Caco-2 (cell line): ENCODE results near the gene SH2D2A. TPM values are rescaled to one million over a fixed set of nuclear protein-coding genes. Genes with fewer than 3 reads are reported as not detected.

Experiments used
- BruUV-seq: library from RNA; stranded (reverse); fragments of 400-500 nt; replicated peaks from 2 replicates; lab custom pipeline; 2021; lab: Mats Ljungman, UMichigan
- CTCF ChIA-PET: fragments of 300-600 bp; sonication (Branson Sonifier 250); formaldehyde crosslinking; loops from one replicate; lab custom pipeline; 2022; ENCODE audit warnings: antibody characterized with exemption; lab: Charles Lee
- POLR2A ChIA-PET: fragments of 300-600 bp; sonication (Branson Sonifier 250); formaldehyde crosslinking; loops from one replicate; lab custom pipeline; 2022; ENCODE audit warnings: antibody characterized with exemption; lab: Charles Lee
- DNase-seq, 2 experiments: peaks; one replicate each; pipeline versions ENCODE4 v3.0.0 to v3.0.0-alpha.2; 2020 to 2022
- H3K27me3 ChIP-seq: replicated peaks from 2 replicates; pipeline ENCODE4 v1.6.0; 2011; ENCODE audit warnings: low read length; ENCODE audit not compliant: control insufficient read depth, insufficient read depth
- H3K36me3 ChIP-seq: 2 replicates; pipeline ENCODE4 v1.5.1; 2011; ENCODE audit warnings: low read length; ENCODE audit not compliant: control insufficient read depth, insufficient read depth
- H3K4me1 ChIP-seq: fragments of 250-450 bp; sonication (Bioruptor Pico); 2 replicates; pipeline ENCODE4 v1.5.1; 2020; ENCODE audit warnings: mild to moderate bottlenecking
- H3K4me3 ChIP-seq: 2 replicates; pipeline ENCODE4 v1.5.1; 2011; ENCODE audit warnings: low read depth, mild to moderate bottlenecking, control low read depth, low read length
- H3K9me3 ChIP-seq: fragments of 250-450 bp; sonication (Bioruptor Pico); 2 replicates; pipeline ENCODE4 v1.5.1; 2020; ENCODE audit warnings: mild to moderate bottlenecking, moderate library complexity
- H3K27ac Mint-ChIP-seq: one replicate; pipeline ENCODE4 v1.8.0; 2022; ENCODE audit warnings: mixed read lengths; ENCODE audit not compliant: unreplicated experiment
- H3K27me3 Mint-ChIP-seq: one replicate; pipeline ENCODE4 v1.8.0; 2022; ENCODE audit warnings: mixed read lengths; ENCODE audit not compliant: insufficient read depth, unreplicated experiment
- H3K36me3 Mint-ChIP-seq: one replicate; pipeline ENCODE4 v1.8.0; 2022; ENCODE audit warnings: mild to moderate bottlenecking, mixed read lengths; ENCODE audit not compliant: insufficient read depth, unreplicated experiment
- H3K4me1 Mint-ChIP-seq: one replicate; pipeline ENCODE4 v1.8.0; 2022; ENCODE audit warnings: low read depth, mixed read lengths; ENCODE audit not compliant: unreplicated experiment
- H3K4me3 Mint-ChIP-seq: one replicate; pipeline ENCODE4 v1.8.0; 2022; ENCODE audit warnings: mild to moderate bottlenecking, moderate library complexity, mixed read lengths; ENCODE audit not compliant: unreplicated experiment
- H3K9me3 Mint-ChIP-seq: one replicate; pipeline ENCODE4 v1.8.0; 2022; ENCODE audit warnings: mixed read lengths; ENCODE audit not compliant: unreplicated experiment
- intact Hi-C: fragments of 100-400 bp; cut with micrococcal nuclease; formaldehyde crosslinking; loops from one replicate; pipeline ENCODE4 v1.10.0; 2022; ENCODE audit not compliant: unreplicated experiment
- total RNA-seq: library from RNA; stranded (reverse); gene quantifications from 2 replicates; pipeline ENCODE4 v1.2.3, GENCODE V29; 2022
- TF ChIP-seq, protein P1 (sequence below), 2 experiments: fragments of 200-600 bp in 1 of 2; IDR thresholded peaks; 1 replicate in 1 of 2; 2 replicates in 1 of 2; pipeline versions ENCODE4 v1.5.1 to v1.8.0; 2011 to 2022; ENCODE audit warnings: antibody characterized with exemption in 1 of 2, control low read depth in 1 of 2, inconsistent platforms in 1 of 2, low read depth in 1 of 2, low read length in 1 of 2, mild to moderate bottlenecking in 1 of 2, moderate library complexity in 1 of 2; ENCODE audit not compliant: insufficient read depth in 1 of 2, severe bottlenecking in 1 of 2, unreplicated experiment in 1 of 2

Gene SH2D2A
- total RNA-seq, 1 experiment from 2014 or later, result 5.5 TPM

DNA sequence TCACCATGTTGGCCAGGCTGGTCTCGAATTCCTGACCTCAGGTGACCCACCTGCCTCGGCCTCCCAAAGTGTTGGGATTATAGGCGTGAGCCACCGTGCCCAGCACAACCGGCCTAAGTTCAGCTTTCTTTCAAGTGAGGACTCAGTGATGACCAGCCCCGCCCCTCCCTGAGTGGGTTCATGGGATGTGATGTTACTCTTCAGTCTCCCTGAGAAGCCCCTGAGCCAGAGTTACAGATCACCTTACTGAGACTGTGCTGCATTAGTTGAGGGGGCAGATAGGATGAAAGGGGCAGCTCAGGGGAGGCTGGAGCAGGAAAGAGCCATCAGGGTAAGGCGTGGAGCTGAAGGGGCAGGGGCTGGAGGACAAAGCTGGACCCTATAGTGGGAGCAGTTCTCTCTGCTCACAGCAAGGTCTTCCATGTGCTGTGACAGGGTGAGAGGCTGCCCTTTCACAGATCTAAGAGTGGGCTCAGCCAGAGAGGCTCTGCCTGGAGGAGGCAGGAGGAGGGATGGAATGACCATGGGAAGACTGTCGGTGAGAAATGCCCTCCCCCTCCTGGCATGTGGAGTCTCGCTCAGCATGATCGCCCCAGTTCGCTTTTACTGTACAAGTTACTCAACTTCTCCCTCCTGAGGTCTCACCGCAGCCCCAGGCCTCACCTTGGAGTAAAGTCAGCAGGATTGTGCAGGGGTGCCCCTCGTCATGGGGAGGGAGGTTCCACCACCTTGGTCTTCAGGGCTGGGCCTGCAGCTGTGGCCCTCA, 13.4 kb downstream of the SH2D2A start:
- no peaks in the 10 kb centered on the region for H3K4me1 Mint-ChIP-seq
- no peak overlapping the region for H3K4me3 Mint-ChIP-seq
- no peaks in the 10 kb centered on the region for H3K9me3 Mint-ChIP-seq
- POLR2A ChIA-PET, result no interaction called here
- no peaks in the 10 kb centered on the region for H3K9me3 ChIP-seq
- BruUV-seq, result no TSS peak
- H3K4me1 ChIP-seq, result no peaks in the 10 kb centered on the region
- no peaks in the 10 kb centered on the region for H3K27me3 Mint-ChIP-seq
- intact Hi-C loops, result no loop called here
- TF ChIP-seq, protein P1, sequence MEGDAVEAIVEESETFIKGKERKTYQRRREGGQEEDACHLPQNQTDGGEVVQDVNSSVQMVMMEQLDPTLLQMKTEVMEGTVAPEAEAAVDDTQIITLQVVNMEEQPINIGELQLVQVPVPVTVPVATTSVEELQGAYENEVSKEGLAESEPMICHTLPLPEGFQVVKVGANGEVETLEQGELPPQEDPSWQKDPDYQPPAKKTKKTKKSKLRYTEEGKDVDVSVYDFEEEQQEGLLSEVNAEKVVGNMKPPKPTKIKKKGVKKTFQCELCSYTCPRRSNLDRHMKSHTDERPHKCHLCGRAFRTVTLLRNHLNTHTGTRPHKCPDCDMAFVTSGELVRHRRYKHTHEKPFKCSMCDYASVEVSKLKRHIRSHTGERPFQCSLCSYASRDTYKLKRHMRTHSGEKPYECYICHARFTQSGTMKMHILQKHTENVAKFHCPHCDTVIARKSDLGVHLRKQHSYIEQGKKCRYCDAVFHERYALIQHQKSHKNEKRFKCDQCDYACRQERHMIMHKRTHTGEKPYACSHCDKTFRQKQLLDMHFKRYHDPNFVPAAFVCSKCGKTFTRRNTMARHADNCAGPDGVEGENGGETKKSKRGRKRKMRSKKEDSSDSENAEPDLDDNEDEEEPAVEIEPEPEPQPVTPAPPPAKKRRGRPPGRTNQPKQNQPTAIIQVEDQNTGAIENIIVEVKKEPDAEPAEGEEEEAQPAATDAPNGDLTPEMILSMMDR (IDR thresholded peaks at IDR 0.05; ENCODE audit: insufficient read depth in 1 of 2, low read depth in 1 of 2, low read length in 1 of 2, severe bottlenecking in 1 of 2, unreplicated experiment in 1 of 2), result no peak
- CTCF ChIA-PET, result interaction anchor here (1.6 to 3.0 kb wide), 2 partner anchors 11 to 56 kb away, joined by 6 to 10 read pairs; no protein-coding TSS in a partner anchor
- no peak overlapping the region for H3K27ac Mint-ChIP-seq
- no peak for DNase-seq
- peaks cover 5% of the 10 kb centered on the region for H3K36me3 ChIP-seq
- H3K4me3 ChIP-seq, result no peak overlapping the region
- peaks cover 41% of the 10 kb centered on the region for H3K36me3 Mint-ChIP-seq
- no peaks in the 10 kb centered on the region for H3K27me3 ChIP-seq

DNA sequence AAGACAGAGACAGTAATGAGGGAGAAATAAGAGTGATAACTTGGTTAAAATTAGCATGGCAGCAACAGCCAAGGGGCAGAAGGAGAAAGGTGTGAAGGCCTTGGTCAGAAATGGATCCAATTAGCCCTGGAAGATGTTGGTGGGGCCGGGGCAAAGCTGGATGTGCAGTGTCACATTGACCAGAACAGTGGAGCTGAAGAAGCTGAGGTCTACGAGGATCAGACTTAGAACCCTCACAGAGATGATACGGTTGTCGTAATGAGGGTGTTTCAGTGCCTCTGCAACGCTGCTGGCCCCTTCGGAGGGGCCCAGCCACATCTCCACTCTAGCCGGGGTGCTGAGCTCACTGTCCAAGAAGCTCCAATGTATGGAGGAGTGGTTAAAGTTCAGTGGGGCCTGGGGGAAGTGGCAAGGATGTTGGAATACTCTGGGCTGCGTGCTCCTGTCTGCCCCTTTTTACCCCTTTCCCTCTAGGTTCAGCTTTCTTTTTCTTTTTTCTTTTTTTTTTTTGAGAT, 14.2 kb downstream of the SH2D2A start:
- Mint-ChIP-seq H3K36me3 (peaks cover 49% of the 10 kb centered on the region), H3K4me1 (no peaks in the 10 kb centered on the region), H3K9me3 (no peaks in the 10 kb centered on the region), H3K4me3 (no peak overlapping the region), H3K27ac (peak overlapping the region; percentile 16), H3K27me3 (no peaks in the 10 kb centered on the region)
- ChIA-PET POLR2A (no interaction called here), CTCF (interaction anchor here (0.6 to 3.0 kb wide), 3 partner anchors 12 to 68 kb away, joined by 6 to 10 read pairs (median 6); no protein-coding TSS in a partner anchor)
- TF ChIP-seq, protein P1 (IDR thresholded peaks at IDR 0.05; ENCODE audit: insufficient read depth in 1 of 2, low read depth in 1 of 2, low read length in 1 of 2, severe bottlenecking in 1 of 2, unreplicated experiment in 1 of 2), result no peak
- H3K36me3 ChIP-seq, result peaks cover 8% of the 10 kb centered on the region
- no peaks in the 10 kb centered on the region for H3K9me3 ChIP-seq
- no peak for DNase-seq
- BruUV-seq, result no TSS peak
- H3K27me3 ChIP-seq, result no peaks in the 10 kb centered on the region
- H3K4me1 ChIP-seq, result no peaks in the 10 kb centered on the region
- intact Hi-C loops, result no loop called here
- H3K4me3 ChIP-seq, result no peak overlapping the region

DNA sequence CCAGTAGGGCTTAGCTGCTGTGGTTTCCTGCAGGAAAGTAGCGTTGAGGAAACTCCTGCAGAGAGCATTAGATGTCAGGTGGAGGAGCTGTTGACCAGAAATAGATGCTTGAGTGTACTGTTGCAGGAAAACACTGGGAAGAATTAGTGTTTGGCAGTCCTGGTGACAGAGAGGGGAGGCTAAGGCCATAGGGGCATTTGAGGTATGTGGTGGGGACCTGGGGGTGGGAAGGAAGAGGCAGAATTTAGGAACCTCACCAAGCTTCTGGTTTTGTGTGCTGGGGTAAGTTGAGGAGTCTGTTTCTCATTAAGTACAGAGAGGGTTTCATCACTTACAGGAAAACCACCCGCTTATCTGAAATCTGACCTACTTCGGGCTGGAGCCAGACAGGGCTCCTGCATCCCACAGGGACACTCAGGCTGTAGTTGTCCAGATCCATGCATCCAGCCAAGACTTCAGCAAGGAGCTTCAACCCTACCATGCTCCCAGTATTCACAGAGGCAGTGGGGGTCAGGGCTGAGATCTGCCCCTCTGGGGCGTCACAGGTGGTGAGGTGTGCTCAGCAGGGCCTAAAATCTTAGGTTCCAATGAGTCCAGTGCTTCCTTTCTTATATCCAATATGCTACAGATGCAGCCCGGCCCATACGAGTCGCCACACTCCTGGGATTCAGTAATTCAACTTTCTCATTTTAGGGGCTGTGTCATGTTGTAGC, 15.1 kb downstream of the SH2D2A start:
- POLR2A ChIA-PET, result no interaction called here
- H3K4me1 Mint-ChIP-seq, result no peaks in the 10 kb centered on the region

More for the DNA sequence above, 15.1 kb downstream of the SH2D2A start:
- DNase-seq, result no peak
- no peak overlapping the region for H3K27ac Mint-ChIP-seq
- no peaks in the 10 kb centered on the region for H3K27me3 Mint-ChIP-seq
- peaks cover 57% of the 10 kb centered on the region for H3K36me3 Mint-ChIP-seq
- CTCF ChIA-PET, result interaction anchor here (1.6 to 3.0 kb wide), 2 partner anchors 12 to 58 kb away, joined by 6 to 10 read pairs; no protein-coding TSS in a partner anchor
- peaks cover 8% of the 10 kb centered on the region for H3K36me3 ChIP-seq
- no peak overlapping the region for H3K4me3 ChIP-seq
- H3K4me1 ChIP-seq, result no peaks in the 10 kb centered on the region
- intact Hi-C loops, result no loop called here
- no peaks in the 10 kb centered on the region for H3K27me3 ChIP-seq
- no peaks in the 10 kb centered on the region for H3K9me3 Mint-ChIP-seq
- H3K4me3 Mint-ChIP-seq, result no peak overlapping the region
- no peaks in the 10 kb centered on the region for H3K9me3 ChIP-seq
- BruUV-seq, result no TSS peak
- TF ChIP-seq, protein P1 (IDR thresholded peaks at IDR 0.05; ENCODE audit: insufficient read depth in 1 of 2, low read depth in 1 of 2, low read length in 1 of 2, severe bottlenecking in 1 of 2, unreplicated experiment in 1 of 2), result no peak
